ENCODE measurements around the gene ARRDC3. TPM values are rescaled to one million over a fixed set of nuclear protein-coding genes. Genes with fewer than 3 reads are reported as not detected.

Gene ARRDC3
- total and polyA plus RNA-seq, 9 of the 15 experiments (the other 6 are each of a cell fraction or from before 2014, with no cell fraction given): 15.3 to 58.1 (median 39.4) TPM

DNA sequence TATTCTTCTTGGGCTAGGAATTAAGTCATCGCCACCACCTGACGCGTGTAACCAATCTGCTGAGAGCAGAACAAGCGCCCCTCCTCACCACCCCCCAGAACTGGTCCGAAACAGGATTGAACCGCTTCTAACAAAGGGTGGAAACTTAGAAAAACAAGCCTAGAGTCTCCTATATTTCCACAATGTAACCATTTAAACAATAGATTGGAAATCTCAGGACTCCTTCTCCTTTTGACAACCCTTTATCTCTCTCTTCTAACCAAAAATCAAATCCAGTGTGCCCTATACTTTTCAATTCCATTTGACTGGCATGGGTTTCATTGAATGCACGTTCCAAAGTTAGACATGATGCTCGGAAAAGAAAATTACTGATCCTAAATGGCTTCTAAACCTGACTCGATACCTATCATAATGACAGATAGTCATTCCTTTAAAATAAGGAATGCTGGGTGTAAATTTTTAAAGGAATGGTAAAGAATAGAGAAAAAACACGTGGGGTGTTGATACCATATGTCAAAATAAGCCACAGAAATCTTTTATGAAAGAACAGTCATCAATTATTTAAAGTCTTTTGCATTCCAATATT lies 1.2 kb downstream of the ARRDC3 start (continued):
- TF ChIP-seq NEUROD1 (IDR thresholded peaks at IDR 0.05; ENCODE audit: borderline replicate concordance, low read depth, low read length, partially characterized antibody) (peak; percentile 24), SMARCA4 (IDR thresholded peaks at IDR 0.05) (no peak), EP300 (IDR thresholded peaks at IDR 0.05; ENCODE audit: low read length) (peak; percentile 36; the same call in 1 of the 2 replicates), PURB (CRISPR knock-in tag; IDR thresholded peaks at IDR 0.05; ENCODE audit: low read depth) (no peak), MYC (IDR thresholded peaks at IDR 0.05; ENCODE audit: low read depth, low read length) (peak; percentile 60), MYC (CRISPR knock-in tag; IDR thresholded peaks at IDR 0.05; ENCODE audit: borderline replicate concordance, low read depth) (no peak), SIX5 (IDR thresholded peaks at IDR 0.05; ENCODE audit: borderline replicate concordance in 1 of 2, insufficient read depth in 1 of 2, low read depth in 1 of 2, low read length in 2 of 2) (0 out of 4 replicates have a peak, but pooled peaks of 1 of the 2 experiments have one; percentile 5), CREM (IDR thresholded peaks at IDR 0.05; ENCODE audit: low read depth) (0 out of 2 replicates have a peak, but pooled peaks have one; percentile 46), NR1H2 (CRISPR knock-in tag; IDR thresholded peaks at IDR 0.05) (no peak), MYNN (IDR thresholded peaks at IDR 0.05) (no peak), MYNN (CRISPR knock-in tag; IDR thresholded peaks at IDR 0.05) (no peak), JUN (IDR thresholded peaks at IDR 0.05; ENCODE audit: borderline replicate concordance, low read depth, low read length) (peak; percentile 45; the same call in 1 of the 2 replicates), JUN (CRISPR knock-in tag; IDR thresholded peaks at IDR 0.05; ENCODE audit: borderline replicate concordance) (no peak), POLR2H (tag; IDR thresholded peaks at IDR 0.05; ENCODE audit: low read depth) (peak; percentile 57), BRD9 (IDR thresholded peaks at IDR 0.05; ENCODE audit: low read depth, partially characterized antibody) (peak; percentile 88), RBM22 (IDR thresholded peaks at IDR 0.05; ENCODE audit: low read depth, low read length, poor library complexity, severe bottlenecking) (no peak)
- TF ChIP-seq, protein P1, sequence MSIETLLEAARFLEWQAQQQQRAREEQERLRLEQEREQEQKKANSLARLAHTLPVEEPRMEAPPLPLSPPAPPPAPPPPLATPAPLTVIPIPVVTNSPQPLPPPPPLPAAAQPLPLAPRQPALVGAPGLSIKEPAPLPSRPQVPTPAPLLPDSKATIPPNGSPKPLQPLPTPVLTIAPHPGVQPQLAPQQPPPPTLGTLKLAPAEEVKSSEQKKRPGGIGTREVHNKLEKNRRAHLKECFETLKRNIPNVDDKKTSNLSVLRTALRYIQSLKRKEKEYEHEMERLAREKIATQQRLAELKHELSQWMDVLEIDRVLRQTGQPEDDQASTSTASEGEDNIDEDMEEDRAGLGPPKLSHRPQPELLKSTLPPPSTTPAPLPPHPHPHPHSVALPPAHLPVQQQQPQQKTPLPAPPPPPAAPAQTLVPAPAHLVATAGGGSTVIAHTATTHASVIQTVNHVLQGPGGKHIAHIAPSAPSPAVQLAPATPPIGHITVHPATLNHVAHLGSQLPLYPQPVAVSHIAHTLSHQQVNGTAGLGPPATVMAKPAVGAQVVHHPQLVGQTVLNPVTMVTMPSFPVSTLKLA (conservative IDR thresholded peaks at IDR 0.05): peak; percentile 57 to 63; a peak in 2 of 4 replicates
- TF ChIP-seq, protein P2, sequence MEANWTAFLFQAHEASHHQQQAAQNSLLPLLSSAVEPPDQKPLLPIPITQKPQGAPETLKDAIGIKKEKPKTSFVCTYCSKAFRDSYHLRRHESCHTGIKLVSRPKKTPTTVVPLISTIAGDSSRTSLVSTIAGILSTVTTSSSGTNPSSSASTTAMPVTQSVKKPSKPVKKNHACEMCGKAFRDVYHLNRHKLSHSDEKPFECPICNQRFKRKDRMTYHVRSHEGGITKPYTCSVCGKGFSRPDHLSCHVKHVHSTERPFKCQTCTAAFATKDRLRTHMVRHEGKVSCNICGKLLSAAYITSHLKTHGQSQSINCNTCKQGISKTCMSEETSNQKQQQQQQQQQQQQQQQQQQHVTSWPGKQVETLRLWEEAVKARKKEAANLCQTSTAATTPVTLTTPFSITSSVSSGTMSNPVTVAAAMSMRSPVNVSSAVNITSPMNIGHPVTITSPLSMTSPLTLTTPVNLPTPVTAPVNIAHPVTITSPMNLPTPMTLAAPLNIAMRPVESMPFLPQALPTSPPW (CRISPR knock-in tag; IDR thresholded peaks at IDR 0.05): peak; percentile 95
- TF ChIP-seq, protein P3, sequence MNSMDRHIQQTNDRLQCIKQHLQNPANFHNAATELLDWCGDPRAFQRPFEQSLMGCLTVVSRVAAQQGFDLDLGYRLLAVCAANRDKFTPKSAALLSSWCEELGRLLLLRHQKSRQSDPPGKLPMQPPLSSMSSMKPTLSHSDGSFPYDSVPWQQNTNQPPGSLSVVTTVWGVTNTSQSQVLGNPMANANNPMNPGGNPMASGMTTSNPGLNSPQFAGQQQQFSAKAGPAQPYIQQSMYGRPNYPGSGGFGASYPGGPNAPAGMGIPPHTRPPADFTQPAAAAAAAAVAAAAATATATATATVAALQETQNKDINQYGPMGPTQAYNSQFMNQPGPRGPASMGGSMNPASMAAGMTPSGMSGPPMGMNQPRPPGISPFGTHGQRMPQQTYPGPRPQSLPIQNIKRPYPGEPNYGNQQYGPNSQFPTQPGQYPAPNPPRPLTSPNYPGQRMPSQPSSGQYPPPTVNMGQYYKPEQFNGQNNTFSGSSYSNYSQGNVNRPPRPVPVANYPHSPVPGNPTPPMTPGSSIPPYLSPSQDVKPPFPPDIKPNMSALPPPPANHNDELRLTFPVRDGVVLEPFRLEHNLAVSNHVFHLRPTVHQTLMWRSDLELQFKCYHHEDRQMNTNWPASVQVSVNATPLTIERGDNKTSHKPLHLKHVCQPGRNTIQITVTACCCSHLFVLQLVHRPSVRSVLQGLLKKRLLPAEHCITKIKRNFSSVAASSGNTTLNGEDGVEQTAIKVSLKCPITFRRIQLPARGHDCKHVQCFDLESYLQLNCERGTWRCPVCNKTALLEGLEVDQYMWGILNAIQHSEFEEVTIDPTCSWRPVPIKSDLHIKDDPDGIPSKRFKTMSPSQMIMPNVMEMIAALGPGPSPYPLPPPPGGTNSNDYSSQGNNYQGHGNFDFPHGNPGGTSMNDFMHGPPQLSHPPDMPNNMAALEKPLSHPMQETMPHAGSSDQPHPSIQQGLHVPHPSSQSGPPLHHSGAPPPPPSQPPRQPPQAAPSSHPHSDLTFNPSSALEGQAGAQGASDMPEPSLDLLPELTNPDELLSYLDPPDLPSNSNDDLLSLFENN (IDR thresholded peaks at IDR 0.05; ENCODE audit: low read depth in 2 of 2, low read length in 2 of 2): 0 out of 4 replicates have a peak, but pooled peaks of 1 of the 2 experiments have one; percentile 16
